Activated naive CD8-positive, alpha-beta T cell treated with anti-CD3 and anti-CD28 coated beads, Interleukin-2, amount 50 U/mL, for 24 hours (primary cell): ENCODE results near the gene NUTF2.
A peak's percentile ranks its signal among the peaks of the same experiment; 100 is the strongest.
"Not testable (repeated sequence)": the region's sequence is repeated elsewhere in the genome, so short reads cannot be mapped to it uniquely, and the experiment has no call there.

Experiments used
- ATAC-seq: fragments of 150-1000 bp; cut with Tn5 transposase; one replicate; pipeline ENCODE4 v1.10.0; 2021
- DNase-seq: peaks from one replicate; pipeline ENCODE4 v3.0.0; 2021
- H3K27ac Mint-ChIP-seq: one replicate; pipeline ENCODE4 v1.8.0; 2021; ENCODE audit warnings: mild to moderate bottlenecking, mixed read lengths
- H3K27me3 Mint-ChIP-seq: one replicate; pipeline ENCODE4 v1.8.0; 2021; ENCODE audit warnings: mixed read lengths
- H3K36me3 Mint-ChIP-seq: one replicate; pipeline ENCODE4 v1.8.0; 2021; ENCODE audit warnings: low read depth, mixed read lengths
- H3K4me1 Mint-ChIP-seq: one replicate; pipeline ENCODE4 v1.8.0; 2021; ENCODE audit warnings: mixed read lengths
- H3K4me3 Mint-ChIP-seq: one replicate; pipeline ENCODE4 v1.8.0; 2021; ENCODE audit warnings: mild to moderate bottlenecking, moderate library complexity, mixed read lengths
- H3K9me3 Mint-ChIP-seq: one replicate; pipeline ENCODE4 v1.8.0; 2021; ENCODE audit warnings: mixed read lengths

Gene NUTF2

DNA sequence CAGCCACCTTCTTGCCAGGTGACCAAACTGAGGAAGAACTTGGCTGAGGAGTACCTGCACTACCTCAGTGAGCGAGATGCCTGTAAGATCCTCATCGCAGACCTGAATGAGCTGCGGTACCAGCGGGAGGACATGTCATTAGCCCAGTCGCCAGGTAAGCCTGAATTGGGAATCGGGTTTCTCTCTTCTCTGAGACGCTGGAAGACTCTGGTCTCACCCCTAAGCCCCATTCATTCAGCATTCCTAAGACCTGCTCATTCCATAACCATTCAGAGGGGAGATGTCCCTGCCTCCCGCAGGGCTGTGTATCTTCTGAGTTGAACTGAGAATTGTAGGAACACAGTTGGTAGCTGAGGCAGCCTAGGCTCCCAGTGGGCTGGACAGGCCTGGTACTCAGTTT, 21.6 kb upstream of the NUTF2 start:
- Mint-ChIP-seq H3K4me1 (no peaks in the 10 kb centered on the region), H3K9me3 (no peaks in the 10 kb centered on the region), H3K27me3 (no peaks in the 10 kb centered on the region), H3K27ac (no peak overlapping the region), H3K4me3 (no peak overlapping the region), H3K36me3 (peaks cover 1% of the 10 kb centered on the region)
- ATAC-seq (no peak), DNase-seq (no peak)

- H3K4me3 Mint-ChIP-seq, result no peak overlapping the region
- ATAC-seq (no peak), DNase-seq (no peak)
- H3K27ac Mint-ChIP-seq, result no peak overlapping the region
- no peaks in the 10 kb centered on the region for H3K9me3 Mint-ChIP-seq
- H3K36me3 Mint-ChIP-seq, result peaks cover 1% of the 10 kb centered on the region
- no peaks in the 10 kb centered on the region for H3K4me1 Mint-ChIP-seq
- no peaks in the 10 kb centered on the region for H3K27me3 Mint-ChIP-seq
These were observed 20.8 kb upstream of the NUTF2 start for GRCh38 chr16:67825906-67826305.

- DNase-seq (no peak), ATAC-seq (no peak)
- peaks cover 1% of the 10 kb centered on the region for H3K36me3 Mint-ChIP-seq
- H3K4me1 Mint-ChIP-seq, result peaks cover 9% of the 10 kb centered on the region
- no peaks in the 10 kb centered on the region for H3K9me3 Mint-ChIP-seq
- no peaks in the 10 kb centered on the region for H3K27me3 Mint-ChIP-seq
- no peak overlapping the region for H3K4me3 Mint-ChIP-seq
- no peak overlapping the region for H3K27ac Mint-ChIP-seq
These were observed 18.1 kb upstream of the NUTF2 start for GRCh38 chr16:67828651-67829050.

DNA sequence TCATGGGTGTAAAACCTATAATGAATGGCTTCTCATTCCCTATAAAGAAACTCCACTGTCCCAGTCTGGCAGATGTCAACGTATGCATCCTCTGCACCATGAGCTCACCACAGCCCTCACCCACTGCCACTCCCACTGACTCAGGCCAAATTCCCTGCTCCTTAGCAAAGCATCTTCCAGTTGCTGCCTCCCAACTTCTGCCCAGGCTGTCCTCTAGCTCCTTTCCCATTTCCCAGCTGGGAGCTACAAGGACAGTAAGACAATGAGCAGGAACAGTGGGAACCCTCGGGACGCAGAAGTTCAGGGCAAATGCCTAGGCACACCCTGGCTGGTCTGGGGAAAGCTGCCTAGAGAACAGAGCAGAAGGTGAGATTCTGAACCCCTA, 13.7 kb upstream of the NUTF2 start:
- Mint-ChIP-seq H3K36me3 (peaks cover 1% of the 10 kb centered on the region), H3K9me3 (no peaks in the 10 kb centered on the region), H3K27ac (peak overlapping the region; percentile 55), H3K4me3 (peak overlapping the region; percentile 87), H3K4me1 (peaks cover 14% of the 10 kb centered on the region), H3K27me3 (no peaks in the 10 kb centered on the region)
- no peak for DNase-seq
- no peak for ATAC-seq

DNA sequence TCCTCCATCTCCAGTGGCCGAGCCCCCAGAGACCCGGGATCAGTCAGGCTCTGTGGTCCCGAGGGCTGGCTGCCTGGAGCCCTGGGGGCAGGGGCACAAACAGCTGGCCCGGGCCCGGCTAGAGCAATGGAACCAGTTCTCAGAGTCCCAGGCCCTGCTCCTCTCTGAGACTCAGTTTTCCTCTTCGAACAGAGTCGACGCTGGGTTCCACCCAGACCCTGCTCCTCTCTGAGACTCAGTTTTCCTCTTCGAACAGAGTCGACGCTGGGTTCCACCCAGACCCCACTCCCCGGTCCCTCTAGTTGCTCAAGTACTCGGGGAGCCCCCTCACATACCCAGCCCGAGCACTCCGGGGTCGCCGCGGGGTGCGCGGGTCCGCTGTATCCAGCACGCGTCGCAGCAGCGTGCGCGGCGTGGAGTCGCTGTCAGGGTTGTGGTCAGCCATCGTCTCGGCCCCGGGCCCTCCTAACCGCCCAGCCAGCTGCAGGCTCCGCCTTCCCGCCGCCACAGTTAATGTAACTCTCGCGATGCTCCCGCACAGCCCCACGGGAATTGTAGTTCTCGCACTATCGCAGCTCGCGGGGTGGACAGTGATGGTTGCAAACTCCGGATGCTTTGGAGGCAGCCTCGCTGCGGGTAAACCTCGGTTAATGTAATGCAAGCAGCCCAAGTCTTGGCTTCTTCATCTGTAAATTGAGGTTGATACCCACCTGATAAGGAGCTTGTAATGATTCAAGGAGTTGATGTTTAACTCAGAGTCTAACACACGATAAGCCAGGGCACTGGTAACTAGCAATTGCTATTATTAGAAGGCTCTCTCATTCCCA, 13.1 kb upstream of the NUTF2 start:
- peak; percentile 95 for DNase-seq
- peaks cover under 1% of the 10 kb centered on the region for H3K36me3 Mint-ChIP-seq
- H3K27me3 Mint-ChIP-seq, result no peaks in the 10 kb centered on the region
- ATAC-seq, result peak; percentile 100
- no peaks in the 10 kb centered on the region for H3K9me3 Mint-ChIP-seq
- peak overlapping the region; percentile 87 for H3K4me3 Mint-ChIP-seq
- peaks cover 14% of the 10 kb centered on the region for H3K4me1 Mint-ChIP-seq
- H3K27ac Mint-ChIP-seq, result peak overlapping the region; percentile 62

DNA sequence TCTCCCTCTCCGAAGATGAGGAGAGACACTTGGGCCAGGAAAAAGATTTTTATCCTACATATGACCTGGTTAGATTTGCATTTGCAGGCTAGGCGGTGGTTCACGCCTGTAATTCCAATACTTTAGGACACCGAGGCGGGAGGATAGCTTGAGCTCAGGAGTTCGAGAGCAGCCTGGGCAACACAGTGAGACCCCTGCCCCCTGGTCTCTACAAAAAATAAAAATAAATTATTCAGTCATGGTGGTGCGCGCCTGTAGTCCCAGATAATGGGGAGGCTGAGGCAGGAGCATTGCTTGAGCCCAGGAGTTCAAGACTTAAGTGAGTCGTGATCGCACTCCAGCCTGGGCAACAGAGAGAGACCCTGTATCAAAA, 12.5 kb upstream of the NUTF2 start:
- DNase-seq, result no peak
- ATAC-seq, result no peak
- Mint-ChIP-seq H3K27me3 (no peaks in the 10 kb centered on the region), H3K36me3 (no peaks in the 10 kb centered on the region), H3K4me1 (peaks cover 14% of the 10 kb centered on the region), H3K27ac (peak overlapping the region; percentile 62), H3K9me3 (no peaks in the 10 kb centered on the region), H3K4me3 (peak overlapping the region; percentile 87)

GRCh38 chr16:67837190-67837589, 9.5 kb upstream of the NUTF2 start:
- not testable (repeated sequence) for ATAC-seq, DNase-seq, H3K36me3 Mint-ChIP-seq, H3K9me3 Mint-ChIP-seq, H3K4me3 Mint-ChIP-seq, H3K27me3 Mint-ChIP-seq, H3K27ac Mint-ChIP-seq
- peaks cover 20% of the 10 kb centered on the region for H3K4me1 Mint-ChIP-seq

GRCh38 chr16:67837811-67838210, 8.9 kb upstream of the NUTF2 start:
- H3K4me3 Mint-ChIP-seq, result no peak overlapping the region
- ATAC-seq (no peak), DNase-seq (no peak)
- no peak overlapping the region for H3K27ac Mint-ChIP-seq
- H3K36me3 Mint-ChIP-seq, result no peaks in the 10 kb centered on the region
- peaks cover 15% of the 10 kb centered on the region for H3K4me1 Mint-ChIP-seq
- no peaks in the 10 kb centered on the region for H3K27me3 Mint-ChIP-seq
- H3K9me3 Mint-ChIP-seq, result no peaks in the 10 kb centered on the region

DNA sequence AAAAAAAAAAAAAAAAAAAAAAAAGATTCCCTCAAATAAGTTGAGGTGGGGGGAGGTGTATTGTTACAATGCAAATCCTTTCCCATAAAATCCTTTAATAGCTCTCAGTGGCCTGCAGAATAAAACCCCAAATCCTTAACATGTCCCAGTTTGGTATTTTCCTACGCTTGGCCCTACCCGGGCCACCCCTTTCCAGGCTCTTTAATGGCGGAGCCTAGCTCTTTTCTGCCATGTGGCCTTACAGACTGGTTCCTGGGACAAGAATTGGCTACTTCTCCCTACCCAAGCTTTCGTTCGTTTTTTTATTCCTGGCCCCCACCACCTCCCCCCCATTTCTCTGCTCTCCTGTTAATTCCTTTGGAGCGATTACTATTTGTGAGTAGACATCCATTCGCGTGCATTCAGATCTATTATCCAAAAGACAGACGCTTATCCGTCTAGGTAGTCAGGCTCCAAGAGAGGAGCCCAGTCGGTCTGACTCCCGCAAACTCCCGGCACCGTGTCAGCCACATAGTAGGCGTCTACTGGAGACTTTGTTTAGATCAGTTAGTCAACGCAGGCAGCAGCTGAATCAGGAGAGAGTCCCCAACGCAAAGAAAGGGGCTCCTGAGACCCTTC, 5.4 kb upstream of the NUTF2 start:
- Mint-ChIP-seq H3K27ac (peak overlapping the region; percentile 97), H3K4me1 (peaks cover 41% of the 10 kb centered on the region), H3K27me3 (no peaks in the 10 kb centered on the region), H3K36me3 (peaks cover 8% of the 10 kb centered on the region), H3K4me3 (peak overlapping the region; percentile 87), H3K9me3 (no peaks in the 10 kb centered on the region)
- ATAC-seq (no peak), DNase-seq (no peak)

DNA sequence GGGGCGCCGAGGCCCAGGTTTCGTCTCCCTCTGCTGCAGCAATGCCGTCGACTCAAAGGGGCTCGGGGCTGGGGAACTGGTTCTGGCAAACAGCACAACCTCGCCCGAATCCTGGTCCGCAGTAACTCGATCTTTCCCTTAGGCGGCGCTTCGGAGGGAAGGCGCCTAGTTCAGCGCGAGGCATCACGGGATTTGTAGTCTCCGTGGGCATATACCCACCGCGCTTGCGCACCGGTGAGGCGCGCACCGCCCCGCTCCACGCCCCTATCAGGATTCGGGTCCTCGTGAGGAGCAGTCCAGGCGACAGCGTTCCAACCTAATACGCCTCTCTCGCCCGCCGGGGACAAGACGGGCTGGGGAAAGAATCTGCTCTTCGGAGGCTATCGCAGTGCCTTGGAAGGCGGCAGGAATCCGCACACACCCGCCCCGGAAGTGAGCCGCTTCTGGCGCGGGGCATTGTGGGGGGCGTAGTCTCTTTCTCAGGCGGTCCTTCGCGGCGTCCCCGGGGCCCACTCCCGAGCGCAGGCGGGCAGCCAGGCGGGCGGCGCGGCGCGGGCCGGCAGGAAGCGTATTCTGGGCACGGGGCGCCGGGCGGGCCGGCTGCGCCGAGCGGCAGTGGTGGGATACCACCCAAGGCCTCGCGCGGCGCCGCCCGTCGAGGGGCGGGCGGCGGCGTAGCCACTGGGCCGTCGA, 4.8 kb upstream of the NUTF2 start, which contains the start of gene THAP11:
TSS of gene THAP11 (plus strand) at position 505 of the 693 bp plus-strand sequence. CDS start 235 bp downstream, outside the sequence.
- Mint-ChIP-seq H3K4me3 (peak within 1 kb of the TSS; percentile 92), H3K27me3 (no peaks in the 10 kb centered on the region), H3K9me3 (no peaks in the 10 kb centered on the region), H3K27ac (peak within 1 kb of the TSS; percentile 97), H3K4me1 (peaks cover 41% of the 10 kb centered on the region), H3K36me3 (peaks cover 8% of the 10 kb centered on the region)
- DNase-seq (peak; percentile 94), ATAC-seq (peak; percentile 55)

DNA sequence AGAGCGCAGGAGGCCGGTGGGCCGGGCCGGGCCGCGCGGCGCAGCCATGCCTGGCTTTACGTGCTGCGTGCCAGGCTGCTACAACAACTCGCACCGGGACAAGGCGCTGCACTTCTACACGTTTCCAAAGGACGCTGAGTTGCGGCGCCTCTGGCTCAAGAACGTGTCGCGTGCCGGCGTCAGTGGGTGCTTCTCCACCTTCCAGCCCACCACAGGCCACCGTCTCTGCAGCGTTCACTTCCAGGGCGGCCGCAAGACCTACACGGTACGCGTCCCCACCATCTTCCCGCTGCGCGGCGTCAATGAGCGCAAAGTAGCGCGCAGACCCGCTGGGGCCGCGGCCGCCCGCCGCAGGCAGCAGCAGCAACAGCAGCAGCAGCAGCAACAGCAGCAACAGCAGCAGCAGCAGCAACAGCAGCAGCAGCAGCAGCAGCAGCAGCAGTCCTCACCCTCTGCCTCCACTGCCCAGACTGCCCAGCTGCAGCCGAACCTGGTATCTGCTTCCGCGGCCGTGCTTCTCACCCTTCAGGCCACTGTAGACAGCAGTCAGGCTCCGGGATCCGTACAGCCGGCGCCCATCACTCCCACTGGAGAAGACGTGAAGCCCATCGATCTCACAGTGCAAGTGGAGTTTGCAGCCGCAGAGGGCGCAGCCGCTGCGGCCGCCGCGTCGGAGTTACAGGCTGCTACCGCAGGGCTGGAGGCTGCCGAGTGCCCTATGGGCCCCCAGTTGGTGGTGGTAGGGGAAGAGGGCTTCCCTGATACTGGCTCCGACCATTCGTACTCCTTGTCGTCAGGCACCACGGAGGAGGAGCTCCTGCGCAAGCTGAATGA, 4.0 kb upstream of the NUTF2 start:
- ATAC-seq (peak; percentile 16), DNase-seq (peak; percentile 66)
- H3K9me3 Mint-ChIP-seq, result no peaks in the 10 kb centered on the region
- H3K4me1 Mint-ChIP-seq, result peaks cover 43% of the 10 kb centered on the region
- H3K4me3 Mint-ChIP-seq, result peak overlapping the region; percentile 92
- no peaks in the 10 kb centered on the region for H3K27me3 Mint-ChIP-seq
- peaks cover 8% of the 10 kb centered on the region for H3K36me3 Mint-ChIP-seq
- peak overlapping the region; percentile 89 for H3K27ac Mint-ChIP-seq

- H3K4me1 Mint-ChIP-seq, result peaks cover 50% of the 10 kb centered on the region
- peak overlapping the region; percentile 92 for H3K4me3 Mint-ChIP-seq
- no peaks in the 10 kb centered on the region for H3K9me3 Mint-ChIP-seq
- ATAC-seq, result no peak
- H3K27ac Mint-ChIP-seq, result peak overlapping the region; percentile 89
- no peaks in the 10 kb centered on the region for H3K27me3 Mint-ChIP-seq
- DNase-seq, result no peak
- peaks cover 11% of the 10 kb centered on the region for H3K36me3 Mint-ChIP-seq
These were observed 3.4 kb upstream of the NUTF2 start for GRCh38 chr16:67843343-67843765.

GRCh38 chr16:67844497-67844896, 2.2 kb upstream of the NUTF2 start:
- no peak for ATAC-seq
- Mint-ChIP-seq H3K4me1 (peaks cover 55% of the 10 kb centered on the region), H3K27me3 (no peaks in the 10 kb centered on the region), H3K9me3 (no peaks in the 10 kb centered on the region), H3K36me3 (peaks cover 11% of the 10 kb centered on the region), H3K27ac (peak overlapping the region; percentile 96), H3K4me3 (peak overlapping the region; percentile 92)
- no peak for DNase-seq
